Loucy (cell line): ENCODE measurements around the gene VWA5A.

Source experiments
- CTCF ChIP-seq: fragments of 200-600 bp; sonication (generic); conservative IDR thresholded peaks from 2 replicates; pipeline ENCODE4 v1.5.1; 2014; ENCODE audit warnings: mild to moderate bottlenecking, antibody characterized with exemption, low read length
- EZH2phosphoT487 ChIP-seq: fragments of 200-600 bp; IDR thresholded peaks from 2 replicates; pipeline ENCODE4 v1.6.1; 2018; ENCODE audit warnings: antibody characterized with exemption, mild to moderate bottlenecking, moderate library complexity, borderline replicate concordance

GRCh38 chr11:124194293-124195188 is 79.3 kb downstream of the VWA5A start:
- TF ChIP-seq CTCF (no peak), EZH2phosphoT487 (no peak)
